HG02943 (cell line): ENCODE data around the gene TGFBR2.

ENCODE experiments used
- ATAC-seq: cut with Tn5 transposase; IDR thresholded peaks from one replicate; pipeline ENCODE4 v1.9.1; 2021; ENCODE audit warnings: mild to moderate bottlenecking, low read depth, moderate library complexity; ENCODE audit not compliant: unreplicated experiment

Gene TGFBR2

DNA sequence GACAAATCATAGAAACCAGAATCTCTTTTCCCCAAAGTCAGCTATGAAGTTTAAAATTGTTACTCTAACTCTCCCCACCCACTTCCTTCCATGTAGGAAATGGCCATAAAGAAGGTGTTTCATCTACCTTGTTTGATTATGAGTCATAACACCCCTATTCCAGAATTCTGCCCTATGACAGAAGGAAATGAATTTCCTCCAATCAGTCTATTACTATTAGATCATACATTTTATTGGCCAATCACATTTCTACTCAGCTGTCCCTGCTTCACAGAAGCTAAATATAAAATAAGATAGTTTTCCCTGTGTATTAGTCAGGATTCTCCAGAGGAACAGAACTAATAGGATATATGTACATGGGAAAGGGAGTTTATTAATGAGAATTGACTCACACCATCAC lies 102.1 kb downstream of the TGFBR2 start:
- ATAC-seq = no peak

DNA sequence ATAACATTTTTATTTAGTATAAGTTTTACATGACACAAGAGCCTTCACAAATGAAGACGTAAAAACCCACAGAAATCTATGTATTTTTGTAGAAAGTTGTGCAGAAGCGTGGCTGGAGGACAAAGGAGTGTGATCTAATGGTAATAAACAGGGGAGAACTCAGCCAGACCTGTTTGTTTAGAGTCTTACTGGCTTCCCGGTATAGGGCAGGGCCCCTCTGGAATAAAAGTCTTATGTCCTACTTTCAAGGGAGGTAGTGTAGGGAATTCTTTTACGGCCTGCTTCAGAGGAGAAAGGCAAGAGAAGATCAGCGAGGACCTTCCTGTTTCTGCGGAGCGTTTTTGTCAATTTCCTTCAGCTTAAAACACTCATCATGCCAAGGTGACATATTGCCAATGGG lies 103.6 kb downstream of the TGFBR2 start:
- no peak for ATAC-seq

DNA sequence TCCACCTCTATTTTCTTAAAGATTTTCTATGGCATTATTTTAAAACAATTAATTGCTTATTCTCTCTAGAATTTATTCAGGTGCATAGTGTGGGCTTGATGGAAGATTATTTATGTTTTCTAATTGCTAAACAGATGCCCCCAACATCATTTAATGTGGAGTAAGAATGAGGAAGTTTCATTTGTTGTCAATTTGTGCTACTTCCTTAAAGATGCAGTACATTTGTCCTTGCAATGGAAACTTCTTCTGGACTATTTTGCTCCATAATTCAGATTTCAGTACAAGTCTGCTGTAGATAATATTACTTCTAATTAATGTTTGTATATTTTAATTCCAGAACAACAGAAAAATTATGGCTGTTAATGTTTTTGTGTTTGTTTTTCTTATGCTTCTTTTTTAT lies 104.8 kb downstream of the TGFBR2 start:
- ATAC-seq = no peak

DNA sequence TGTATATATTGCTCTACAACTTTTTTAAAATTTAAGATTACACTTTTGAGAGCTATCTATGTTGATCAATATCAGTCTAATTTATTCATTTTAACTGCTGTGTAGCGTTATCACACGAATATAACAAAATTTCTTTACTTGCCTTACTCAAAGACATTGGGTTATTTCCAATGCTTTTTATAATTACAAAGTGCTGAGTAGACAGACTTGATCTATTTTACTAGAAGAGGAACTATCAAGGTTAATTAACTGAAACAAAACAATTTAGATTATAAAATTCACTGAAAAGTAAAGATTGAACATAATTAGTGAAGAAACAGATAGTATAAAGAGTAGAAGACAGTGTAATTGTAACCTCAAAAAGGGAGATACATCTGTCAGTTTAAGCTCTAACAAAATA lies 105.5 kb downstream of the TGFBR2 start:
- ATAC-seq = no peak

DNA sequence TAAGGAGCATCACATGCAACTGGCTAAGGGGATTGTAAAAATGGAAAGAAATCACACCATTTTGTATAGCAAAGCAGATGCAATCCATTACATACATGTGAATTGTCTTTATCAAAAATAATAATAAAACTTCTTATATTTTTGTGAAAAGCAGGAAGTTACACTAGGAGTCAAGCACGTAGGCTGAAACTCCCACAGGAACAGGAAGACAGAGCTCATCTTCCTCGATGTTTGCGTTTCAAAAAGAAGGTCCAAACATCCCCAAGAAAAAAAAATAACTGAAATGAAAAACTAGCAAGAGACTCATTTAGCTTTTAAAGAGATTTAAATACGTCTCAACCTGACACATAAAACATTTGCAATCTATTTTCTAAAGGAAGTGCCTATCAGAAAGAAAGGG lies 106.6 kb downstream of the TGFBR2 start:
- ATAC-seq = no peak

DNA sequence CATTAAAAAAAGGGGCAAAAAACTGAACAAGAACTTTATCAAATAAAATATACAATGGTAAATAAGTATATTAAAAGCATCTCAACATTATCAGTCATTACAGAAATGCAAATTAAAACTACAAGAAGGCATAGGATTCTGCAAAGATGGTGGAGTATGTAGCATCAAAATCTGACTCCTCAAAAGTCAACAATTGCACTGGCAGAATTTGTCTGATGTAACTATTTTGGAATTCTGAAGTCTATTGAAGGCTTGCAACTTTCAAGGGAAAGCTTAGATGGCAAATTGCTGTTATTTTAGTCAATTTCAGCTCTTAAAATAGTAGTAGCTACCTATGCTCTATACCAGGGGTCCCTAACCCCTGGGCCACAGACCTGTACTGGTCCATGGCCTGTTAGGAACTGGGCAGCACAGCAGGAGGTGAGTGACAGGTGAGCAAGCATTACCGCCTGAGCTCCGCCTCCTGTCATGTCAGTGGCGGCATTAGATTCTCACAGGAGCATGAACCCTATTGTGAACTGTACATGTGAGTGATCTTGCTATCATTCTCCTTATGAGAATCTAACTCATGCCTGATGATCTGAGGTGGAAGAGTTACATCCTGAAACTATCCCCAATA lies 107.6 kb downstream of the TGFBR2 start:
- no peak for ATAC-seq

DNA sequence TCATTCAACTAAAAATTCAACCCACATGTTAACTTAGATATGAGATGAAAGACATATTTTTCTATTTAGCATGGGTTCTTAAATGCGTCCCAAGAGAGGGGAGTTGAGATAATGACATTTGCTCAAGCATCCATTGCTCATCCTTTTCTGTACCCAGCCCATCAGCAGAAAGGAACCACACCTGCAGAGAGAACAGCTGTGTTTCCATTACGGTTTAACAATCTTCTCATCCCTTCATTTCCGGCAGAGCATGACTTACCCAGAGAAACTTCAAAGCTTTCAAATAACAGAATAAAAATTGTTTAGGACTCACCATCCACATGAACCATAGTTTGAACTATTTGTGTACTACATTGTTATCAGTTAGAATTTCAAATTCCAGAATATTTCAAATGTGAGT lies 113.1 kb downstream of the TGFBR2 start:
- no peak for ATAC-seq

DNA sequence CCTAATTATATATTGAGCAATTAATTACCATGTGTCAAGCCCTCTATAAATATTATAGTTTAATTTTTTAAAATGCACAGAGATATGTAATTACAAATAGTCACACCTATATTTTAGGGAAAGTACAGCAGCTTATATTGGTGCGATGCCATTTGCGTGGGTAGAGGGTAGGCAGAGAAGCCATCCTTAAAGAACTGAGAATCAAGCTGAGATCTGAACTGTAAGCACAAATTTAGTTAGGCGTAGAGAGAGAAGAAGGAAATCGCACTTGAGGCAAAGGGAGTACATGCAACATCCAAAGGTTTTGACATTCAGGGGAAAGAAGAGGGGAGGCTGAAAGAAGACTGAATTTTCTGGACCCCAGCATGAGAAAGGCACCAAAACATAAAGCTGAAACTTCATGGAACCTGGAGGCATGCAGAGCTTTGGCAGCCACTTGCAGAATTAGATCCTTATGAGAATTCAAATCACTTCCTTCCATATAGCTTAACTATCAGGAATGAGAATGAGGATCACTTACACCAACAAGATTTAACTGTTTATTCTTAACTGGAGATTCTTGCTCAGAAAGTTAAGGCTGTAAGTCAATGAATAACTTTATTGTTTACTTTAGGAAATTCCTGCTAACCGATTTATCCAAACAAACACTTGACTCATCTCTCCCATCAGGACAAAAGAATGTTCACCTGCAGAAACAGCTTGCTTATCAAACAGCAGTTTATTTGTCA lies 114.3 kb downstream of the TGFBR2 start:
- no peak for ATAC-seq

DNA sequence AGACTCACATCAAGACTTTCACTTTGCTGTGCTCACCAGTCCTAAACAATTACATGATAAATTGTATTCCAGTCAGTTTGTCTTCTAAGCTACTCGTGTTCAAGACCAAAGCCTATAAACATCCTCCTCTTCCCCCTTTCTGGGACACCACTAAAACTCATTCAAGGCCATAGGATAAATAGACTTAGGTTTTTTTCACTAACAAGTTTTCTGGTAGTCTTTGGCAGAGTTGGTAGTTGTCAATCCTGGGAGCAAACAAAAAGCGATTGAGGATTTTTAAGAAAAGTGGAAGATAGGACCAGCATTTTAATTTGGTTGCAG lies 114.9 kb downstream of the TGFBR2 start:
- ATAC-seq = no peak

DNA sequence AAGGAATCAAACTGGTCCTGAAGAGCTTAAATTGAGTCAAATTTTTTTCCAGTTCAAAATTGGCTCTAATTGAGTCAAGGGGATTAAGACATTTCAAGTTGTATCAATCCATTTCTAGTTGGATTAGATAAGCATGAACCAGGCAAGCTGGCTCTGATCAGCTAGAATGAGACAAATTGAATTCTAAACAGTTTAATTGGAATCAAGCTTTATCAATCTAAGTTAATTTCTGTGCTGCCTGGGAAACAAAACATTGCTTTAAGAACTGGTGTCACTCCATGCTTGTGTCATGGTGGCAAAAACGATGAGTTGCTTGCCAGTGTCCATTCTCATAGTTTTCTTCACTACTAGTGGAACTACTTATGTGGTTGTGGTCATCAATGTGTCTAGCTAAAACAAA lies 116.8 kb downstream of the TGFBR2 start:
- no peak for ATAC-seq

DNA sequence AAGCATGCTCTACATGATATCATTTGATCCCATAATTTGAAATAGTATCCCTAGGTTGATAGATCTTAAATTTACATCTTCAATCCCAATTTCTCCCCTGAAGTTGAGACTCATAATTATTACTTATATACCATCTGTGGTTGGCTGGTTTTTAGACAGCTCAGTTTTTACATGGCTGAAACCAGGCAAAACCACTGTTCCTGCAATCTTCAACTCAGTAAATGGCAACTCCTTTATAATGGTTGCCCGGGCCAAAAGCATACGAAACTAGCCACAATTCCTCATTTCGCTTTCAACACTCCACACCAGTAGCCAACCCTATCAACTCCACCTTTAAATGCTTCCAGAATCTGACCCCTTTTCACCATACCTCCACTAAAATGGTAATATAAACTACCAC lies 118.5 kb downstream of the TGFBR2 start:
- ATAC-seq = no peak

DNA sequence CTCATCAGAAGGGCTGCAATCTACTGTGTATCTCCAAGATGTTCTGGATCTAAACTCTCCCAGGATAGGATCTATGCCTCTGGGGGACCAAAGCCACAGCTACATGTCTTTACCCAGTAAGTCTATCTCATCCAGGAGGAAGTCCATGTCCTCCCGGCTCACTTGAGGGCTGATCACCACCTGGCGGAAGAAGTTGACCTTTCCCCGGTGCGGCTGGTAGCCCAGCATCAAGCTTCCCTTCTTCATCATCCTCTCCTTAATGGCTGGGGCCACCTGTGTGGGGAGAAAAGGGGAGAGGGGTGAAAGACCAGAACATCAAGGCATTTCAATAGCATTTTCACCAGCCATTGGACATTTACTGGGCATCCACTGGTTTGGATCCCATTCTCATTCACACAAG lies 121.7 kb downstream of the TGFBR2 start:
- no peak for ATAC-seq

DNA sequence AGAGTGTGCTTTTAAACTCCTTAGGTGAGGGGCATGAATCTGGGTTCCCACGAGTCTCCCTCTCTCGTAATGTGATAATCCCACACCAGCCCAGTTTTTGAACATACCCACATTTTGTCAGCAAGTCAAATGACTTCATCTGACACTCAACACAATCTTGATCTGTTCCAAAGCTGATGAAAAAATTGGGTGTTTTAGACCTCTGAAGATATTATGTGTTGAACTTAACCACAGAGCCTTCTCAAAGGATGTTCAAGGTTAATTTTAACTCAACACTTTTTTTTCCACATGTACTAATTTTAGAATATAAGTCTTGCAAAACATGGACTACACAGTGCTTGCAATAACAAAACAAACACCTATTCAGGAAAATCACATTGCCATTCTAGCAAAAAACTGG lies 123.1 kb downstream of the TGFBR2 start:
- ATAC-seq = no peak

DNA sequence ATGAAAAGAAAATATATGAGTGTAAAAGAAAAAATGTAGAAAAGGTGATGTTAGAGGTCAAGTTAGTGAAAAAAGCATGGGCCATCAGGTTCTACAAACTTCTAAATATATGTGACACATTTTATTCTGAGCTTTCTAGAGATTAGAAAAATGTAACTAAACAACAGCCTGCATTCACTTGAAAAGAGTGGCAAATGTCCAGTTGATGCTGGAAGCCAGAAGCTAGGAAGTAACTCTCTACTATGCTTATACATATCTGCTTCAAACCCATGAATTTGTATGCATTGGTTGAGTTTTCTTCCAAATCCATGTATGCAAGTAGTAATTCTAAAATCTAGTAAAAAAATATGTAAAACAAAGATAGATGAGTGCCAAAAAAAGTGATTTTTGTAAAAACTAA lies 123.5 kb downstream of the TGFBR2 start:
- ATAC-seq = no peak

DNA sequence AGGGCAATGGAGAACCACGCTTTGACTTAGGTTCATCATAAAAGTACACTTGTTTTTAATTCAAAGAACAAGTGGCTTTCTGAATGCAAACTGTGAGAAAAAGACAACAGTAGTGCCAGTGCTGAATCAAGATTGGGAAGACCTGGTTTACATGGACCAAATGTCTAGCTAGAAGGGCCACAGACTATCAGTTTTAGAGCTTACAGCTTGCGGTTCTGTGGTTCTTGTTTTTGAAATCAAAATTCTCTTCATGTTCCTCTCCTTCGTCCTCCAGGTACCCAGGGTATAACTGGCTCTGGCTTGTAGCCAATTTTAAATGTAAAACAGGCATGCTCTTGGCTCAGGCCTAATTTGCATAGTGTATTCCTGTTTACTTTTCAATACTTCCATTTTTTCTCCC lies 124.6 kb downstream of the TGFBR2 start:
- ATAC-seq = no peak

DNA sequence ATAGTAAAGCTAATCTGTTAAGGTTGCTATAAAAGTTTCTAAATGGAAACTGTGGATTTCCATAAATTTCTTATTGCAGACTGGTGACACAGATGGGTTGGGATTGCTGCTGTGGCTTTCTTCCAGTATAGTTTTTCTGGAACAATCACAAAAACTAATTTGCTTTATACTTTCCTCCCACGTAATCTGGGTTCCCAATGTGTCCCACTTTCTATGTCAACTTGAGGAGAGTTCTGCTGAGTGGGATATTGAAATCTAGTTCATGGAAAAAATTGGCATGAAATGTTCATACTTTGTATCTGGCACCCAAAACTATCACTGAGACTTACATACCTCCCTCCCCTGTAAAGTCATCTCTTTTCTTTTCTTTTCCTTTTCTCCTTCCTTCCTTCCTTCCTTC lies 126.8 kb downstream of the TGFBR2 start:
- ATAC-seq = no peak

DNA sequence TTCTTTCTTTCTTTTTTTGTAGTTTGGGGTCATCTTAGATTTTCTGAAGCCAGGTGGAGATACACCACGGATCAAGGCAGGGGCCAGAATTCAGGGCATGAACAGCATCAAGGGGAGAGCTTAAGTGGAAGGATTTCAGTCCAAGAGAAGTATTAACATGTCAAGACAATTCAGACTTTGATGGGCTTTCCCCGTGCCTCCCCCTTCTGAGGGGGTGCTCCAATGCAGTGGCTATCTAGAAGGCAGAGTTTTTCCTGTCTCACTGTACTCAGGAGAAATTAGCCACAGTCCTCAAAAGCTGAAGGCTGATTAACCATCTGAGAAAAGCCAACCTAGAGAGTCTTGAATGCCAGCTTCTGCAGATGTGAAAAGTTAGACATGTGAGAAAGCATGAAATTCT lies 127.3 kb downstream of the TGFBR2 start:
- no peak for ATAC-seq

DNA sequence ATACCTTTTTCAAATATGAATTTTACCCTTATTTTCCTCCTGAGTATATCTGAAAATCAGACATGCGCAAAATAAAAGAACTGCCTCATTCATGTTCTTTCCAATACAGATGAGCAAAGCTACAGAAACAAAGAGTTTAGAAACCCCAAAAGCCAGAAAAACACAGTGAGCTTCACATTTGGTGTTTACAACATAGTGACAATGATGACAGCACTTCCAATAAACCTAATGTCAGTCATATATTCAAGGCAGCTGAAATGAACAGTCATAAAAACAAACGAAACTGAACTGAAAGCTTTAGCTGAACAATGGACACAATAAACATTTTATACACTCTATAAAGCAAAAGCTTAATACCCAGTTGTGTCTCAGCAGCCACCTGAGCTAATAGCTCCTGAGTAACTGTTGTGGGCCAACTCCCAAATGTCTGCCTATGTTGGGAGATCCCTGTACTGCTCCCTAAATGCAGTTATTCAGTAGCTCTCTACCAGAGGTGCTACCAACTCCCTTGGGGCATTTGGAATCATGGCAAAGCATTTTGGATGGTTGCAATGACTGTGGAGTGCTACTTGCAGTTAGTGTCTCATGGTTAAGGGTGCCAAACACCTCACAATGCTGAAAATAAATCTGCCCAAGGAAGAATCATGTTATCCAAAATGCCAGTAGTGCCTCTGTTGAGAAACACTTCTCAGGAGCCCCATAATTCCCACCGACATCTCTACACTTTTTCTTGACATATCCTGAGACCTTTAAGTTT lies 131.5 kb downstream of the TGFBR2 start:
- ATAC-seq = no peak

DNA sequence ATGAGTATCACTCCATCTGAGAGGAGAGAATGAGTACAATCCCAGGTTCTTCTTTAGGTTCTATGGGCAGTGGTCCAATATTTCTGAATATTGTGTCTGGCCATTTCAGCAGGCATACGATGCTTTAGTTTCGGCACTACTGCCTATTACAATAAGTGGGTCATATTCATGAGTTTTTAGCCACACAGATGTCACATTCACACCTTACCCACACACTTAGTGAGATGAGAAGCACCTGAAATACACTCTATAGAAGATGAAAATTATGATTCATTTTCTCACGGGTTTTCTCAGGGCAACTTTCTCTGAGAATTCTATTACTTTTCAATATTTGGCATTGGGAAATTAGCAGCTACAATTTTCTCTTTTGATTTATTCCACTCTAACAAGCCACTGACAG lies 132.2 kb downstream of the TGFBR2 start:
- no peak for ATAC-seq

DNA sequence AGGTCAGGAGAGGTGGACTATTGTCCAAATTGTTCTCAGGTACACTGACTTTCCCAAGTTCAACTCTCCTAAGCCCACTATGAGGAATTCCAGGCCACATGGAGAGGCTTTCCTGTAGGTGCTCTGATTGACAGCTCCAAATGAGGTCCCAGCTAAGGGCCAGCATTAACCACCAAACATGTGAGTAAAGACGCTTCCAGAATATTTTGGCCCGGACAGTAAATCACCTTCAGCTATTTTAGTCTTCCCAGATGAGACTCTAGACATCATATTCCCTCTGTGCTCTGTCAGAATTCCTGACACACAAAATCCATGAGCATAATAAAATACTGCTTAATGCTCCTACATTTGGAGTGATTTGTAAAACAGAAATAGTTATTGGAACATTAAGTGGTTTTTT lies 135.5 kb downstream of the TGFBR2 start:
- ATAC-seq = no peak

DNA sequence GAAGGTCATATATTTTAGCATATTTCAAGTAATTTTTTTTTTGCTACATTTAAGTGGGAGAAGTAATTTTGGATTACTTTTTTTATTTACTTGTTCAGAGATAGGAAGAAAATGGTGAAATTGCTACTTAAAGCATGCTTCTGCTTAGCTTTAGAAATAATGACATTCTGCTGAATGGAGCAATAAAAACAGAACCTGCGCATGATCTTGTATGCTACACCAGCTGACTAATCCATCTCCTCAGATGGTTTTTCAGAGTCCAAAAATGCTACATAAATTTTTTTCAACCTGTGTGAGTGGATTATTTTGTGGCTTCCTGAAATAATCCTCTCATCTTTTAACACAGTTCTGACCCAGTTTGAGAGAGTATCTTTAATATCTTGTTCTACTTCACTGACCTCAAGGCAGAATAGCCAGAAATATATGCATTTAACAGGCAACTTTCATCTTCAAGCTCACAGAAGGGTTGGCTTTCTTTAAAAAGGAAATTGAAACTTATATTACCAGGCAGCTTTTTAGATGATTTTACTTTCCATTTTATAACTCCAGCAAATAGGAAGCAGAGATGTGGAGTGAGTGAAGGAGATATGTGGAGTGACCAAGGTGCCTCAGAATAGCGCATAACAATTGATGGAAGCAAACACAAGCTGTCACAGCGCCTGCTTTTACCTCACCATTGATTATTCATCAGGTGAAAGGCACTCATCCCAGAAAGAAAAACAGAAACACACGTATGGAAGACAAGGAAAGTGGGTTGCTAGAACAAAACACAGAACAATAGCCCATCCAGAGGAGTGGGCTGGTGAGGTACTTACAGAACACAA lies 136.6 kb downstream of the TGFBR2 start:
- no peak for ATAC-seq
